ENCODE data around the gene FERMT3. TPM values are rescaled to one million over a fixed set of nuclear protein-coding genes. Genes with fewer than 3 reads are reported as not detected.

The FERMT3 gene
- total and polyA plus RNA-seq, 2 of the 13 experiments (the other 11 are each of a cell fraction or from before 2014, with no cell fraction given), result 0.29 TPM; not detected in 1

- TF ChIP-seq ZNF407 (CRISPR knock-in tag; IDR thresholded peaks at IDR 0.05; ENCODE audit: not compliant biosample characterization) (no peak), ZNF44 (CRISPR knock-in tag; IDR thresholded peaks at IDR 0.05) (no peak; the same call in 1 of the 2 replicates), ZXDC (CRISPR knock-in tag; IDR thresholded peaks at IDR 0.05) (no peak), ZNF12 (CRISPR knock-in tag; IDR thresholded peaks at IDR 0.05) (no peak), FOXK1 (CRISPR knock-in tag; IDR thresholded peaks at IDR 0.05; ENCODE audit: borderline replicate concordance, low read depth) (peak; percentile 47; the same call in 1 of the 2 replicates), SNAI1 (CRISPR knock-in tag; IDR thresholded peaks at IDR 0.05; ENCODE audit: borderline replicate concordance) (no peak), ZNF883 (CRISPR knock-in tag; IDR thresholded peaks at IDR 0.05; ENCODE audit: not compliant biosample characterization) (no peak), RFX3 (CRISPR knock-in tag; IDR thresholded peaks at IDR 0.05) (no peak), ZNF160 (CRISPR knock-in tag; IDR thresholded peaks at IDR 0.05) (no peak; the same call in 1 of the 2 replicates), MED1 (CRISPR knock-in tag; IDR thresholded peaks at IDR 0.05) (peak; percentile 40; the same call in 1 of the 2 replicates), ZBTB8A (CRISPR knock-in tag; IDR thresholded peaks at IDR 0.05; ENCODE audit: borderline replicate concordance, low read depth) (no peak), ZNF251 (CRISPR knock-in tag; IDR thresholded peaks at IDR 0.05) (no peak), ZNF652 (CRISPR knock-in tag; IDR thresholded peaks at IDR 0.05; ENCODE audit: borderline replicate concordance, low read depth) (no peak), SALL2 (CRISPR knock-in tag; IDR thresholded peaks at IDR 0.05) (peak; percentile 64), ZNF713 (CRISPR knock-in tag; IDR thresholded peaks at IDR 0.05) (no peak; the same call in 1 of the 2 replicates), ATRX (CRISPR knock-in tag; IDR thresholded peaks at IDR 0.05; ENCODE audit: borderline replicate concordance) (no peak), ETV6 (CRISPR knock-in tag; conservative IDR thresholded peaks at IDR 0.05) (no peak), KLF12 (CRISPR knock-in tag; IDR thresholded peaks at IDR 0.05; ENCODE audit: borderline replicate concordance) (no peak; the same call in 1 of the 2 replicates), KDM5B (CRISPR knock-in tag; IDR thresholded peaks at IDR 0.05; ENCODE audit: borderline replicate concordance) (peak; percentile 84; the same call in 1 of the 2 replicates)
Measured at GRCh38 chr11:64225608-64226506, 19.3 kb downstream of the FERMT3 start, which contains the start of the genes NUDT22 and TRPT1 (continued).
